CD1c-positive myeloid dendritic cell (primary cell): Measurements from ENCODE around the gene AGFG1.

Source experiments
- DNase-seq: peaks from one replicate; pipeline ENCODE4 v3.0.0-alpha.2; 2016; ENCODE audit errors: extremely low spot score

The AGFG1 gene

GRCh38 chr2:227471924-227472264 lies at the start of gene AGFG1:
Gene AGFG1 (plus strand): TSS chr2:227472156. CDS start chr2:227472422, 266 bp downstream.
- peak; percentile 93 for DNase-seq

DNA sequence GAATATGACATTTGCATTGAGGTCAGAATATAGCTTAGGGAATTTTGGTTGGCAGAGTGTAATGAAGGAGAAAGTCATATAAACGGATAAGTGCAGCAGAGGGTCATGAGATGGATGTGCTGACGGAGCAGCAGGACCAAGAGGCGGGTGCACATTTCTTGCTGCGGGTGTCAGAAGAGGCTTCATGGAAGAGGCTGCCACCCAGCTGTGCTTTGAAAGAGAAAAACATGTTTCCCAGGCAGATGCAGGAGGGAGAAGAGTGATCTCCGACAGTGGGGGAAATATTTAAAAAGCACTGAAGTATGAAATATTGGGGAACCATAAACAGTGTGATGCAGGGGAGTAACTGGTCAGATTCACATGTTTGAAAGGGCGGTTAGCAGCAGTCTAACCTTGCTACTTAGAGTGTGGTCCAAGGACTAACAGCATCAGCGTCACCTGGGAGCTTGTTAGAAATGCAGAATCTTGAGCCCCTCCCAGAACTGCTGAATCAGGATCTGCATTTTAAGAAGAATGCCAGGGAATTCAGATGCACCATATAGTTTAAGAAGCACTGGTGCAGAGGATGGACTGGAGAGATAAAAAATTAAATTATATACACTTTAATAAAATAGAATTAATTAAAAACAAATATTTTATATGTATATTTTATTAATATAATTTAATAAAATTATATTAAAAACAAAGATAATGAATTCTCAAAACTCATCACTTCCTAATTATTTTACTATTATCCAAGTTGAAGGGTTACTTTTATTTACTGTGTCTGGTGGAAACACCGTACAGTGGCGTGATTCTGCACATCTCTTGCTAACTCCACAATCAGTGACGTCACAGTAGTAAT lies 48.1 kb upstream of the AGFG1 start:
- DNase-seq, result no peak

DNA sequence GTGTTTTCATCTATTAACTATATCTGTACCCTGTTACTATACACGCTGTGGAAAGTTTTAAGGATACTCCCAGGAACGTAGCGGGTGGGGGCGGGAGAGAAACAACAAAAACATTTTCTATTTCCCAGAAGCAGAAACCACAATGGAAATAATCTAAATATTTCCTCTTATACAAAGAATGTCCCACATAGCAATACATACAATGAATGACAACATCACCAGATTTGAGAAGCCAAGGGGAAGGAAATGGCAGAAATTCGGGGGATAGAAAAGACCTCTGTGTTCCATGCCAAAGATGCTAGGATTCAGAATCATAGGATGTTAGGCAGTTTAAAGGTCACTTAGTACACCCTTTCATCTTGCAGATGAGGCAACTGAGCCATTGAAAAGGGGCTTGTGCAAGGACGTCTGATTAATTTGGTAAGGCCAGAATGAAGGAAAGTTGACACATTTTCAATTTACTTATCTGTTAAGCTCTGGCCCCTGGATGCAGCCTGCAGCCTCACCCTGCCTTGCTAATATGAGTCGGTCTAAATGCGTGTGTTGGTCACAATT lies 43.1 kb upstream of the AGFG1 start:
- no peak for DNase-seq

DNA sequence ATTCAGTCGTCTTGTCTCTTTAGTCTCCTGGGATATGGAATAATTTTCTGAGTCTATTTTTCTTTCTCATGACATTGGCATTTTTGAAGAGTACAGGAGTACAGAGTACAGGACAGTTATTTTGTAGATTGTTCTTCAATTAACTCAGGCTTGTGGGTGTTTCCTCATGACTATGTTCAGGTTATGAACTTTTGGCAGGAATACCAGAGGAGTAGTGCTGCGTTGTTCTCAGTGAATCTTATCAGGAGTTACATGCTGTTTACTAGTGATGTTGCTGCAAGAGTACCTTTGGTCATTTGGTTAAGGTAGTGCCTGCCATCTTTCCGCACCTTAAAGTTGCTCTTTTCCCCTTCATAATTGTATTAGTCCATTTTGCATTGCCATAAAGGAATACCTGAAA lies 41.3 kb upstream of the AGFG1 start:
- no peak for DNase-seq

- DNase-seq, result no peak
Measured at GRCh38 chr2:227433171-227433570, 38.8 kb upstream of the AGFG1 start.

DNA sequence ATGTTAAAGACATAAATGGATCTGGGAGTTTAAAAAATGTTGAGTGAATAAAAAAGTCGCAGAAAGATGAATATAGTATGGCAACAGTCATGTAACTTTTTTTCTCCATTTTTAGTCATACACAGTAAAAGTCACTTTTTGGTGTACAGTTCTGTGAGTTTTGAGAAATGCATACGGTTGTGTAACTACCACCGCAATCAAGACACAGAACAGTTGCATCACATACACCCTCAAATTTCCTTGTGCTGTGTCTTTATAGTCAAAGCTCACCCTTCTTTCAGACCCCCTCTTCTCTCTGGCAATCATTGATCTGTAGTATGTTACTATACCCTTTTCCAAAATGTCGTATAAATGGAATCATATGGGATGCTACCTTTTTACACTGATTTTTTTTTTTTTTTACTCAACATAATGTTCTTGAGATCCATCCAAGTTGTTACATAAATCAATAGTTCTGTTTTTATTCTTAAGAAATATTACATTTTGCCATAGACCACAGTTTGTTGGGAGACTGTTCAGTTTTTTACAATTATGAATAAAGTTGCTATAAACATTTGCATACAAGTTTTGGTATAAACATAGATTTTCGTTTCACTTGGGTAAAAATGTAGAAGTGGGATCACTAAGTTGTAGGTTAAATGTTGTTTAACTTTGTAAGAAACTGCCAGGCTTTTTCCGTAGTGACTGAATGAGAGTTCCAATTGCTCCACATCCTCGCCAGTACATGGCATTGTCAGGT lies 35.4 kb upstream of the AGFG1 start:
- peak; percentile 67 for DNase-seq

GRCh38 chr2:227439214-227439613 lies 32.7 kb upstream of the AGFG1 start:
- no peak for DNase-seq

GRCh38 chr2:227442639-227443038 lies 29.3 kb upstream of the AGFG1 start:
- DNase-seq, result no peak

GRCh38 chr2:227443889-227444568 lies 27.9 kb upstream of the AGFG1 start:
- DNase-seq, result no peak

DNA sequence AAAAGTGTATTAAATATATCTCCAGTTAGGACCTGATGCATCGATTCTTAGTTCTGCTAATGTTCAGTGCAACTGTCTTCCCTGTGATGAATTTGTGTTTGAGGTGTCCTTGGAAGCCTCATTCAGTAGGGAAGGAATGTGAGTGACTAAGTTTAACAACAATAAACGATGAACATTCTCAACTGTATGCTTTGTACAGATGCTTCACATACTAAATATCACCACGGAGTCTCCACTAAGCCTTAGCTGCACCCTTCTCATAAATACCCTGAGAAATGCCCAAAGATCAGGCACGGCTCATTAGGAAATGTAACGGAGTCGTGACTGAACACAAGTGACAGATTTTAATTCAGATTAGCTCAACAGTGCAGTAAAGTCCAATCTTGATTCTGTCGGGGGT lies 24.4 kb upstream of the AGFG1 start:
- no peak for DNase-seq

DNA sequence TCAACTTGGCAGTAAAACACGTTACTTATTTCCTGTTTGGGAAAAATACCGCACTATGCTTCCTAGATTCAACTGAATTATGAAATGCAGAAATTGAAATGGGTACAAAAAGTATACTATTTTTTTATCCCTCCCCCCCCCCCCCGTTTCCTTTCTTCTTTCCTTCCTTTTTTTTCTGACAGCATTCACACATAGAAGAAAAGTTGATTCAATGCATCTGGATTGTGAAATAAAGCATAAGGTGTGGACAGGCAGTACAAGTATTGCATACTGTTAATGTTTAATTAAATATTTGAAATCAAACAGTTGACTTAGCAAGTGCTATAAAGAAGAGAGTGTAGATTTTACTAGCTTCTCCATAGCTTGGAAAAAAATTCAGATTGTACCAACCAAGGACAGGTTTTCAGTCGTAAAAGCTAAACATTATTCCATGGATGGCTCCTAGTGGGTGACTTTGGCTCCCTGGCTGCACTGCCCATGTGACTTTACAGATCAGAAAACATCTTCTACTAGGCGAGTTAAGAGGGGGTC lies 21.6 kb upstream of the AGFG1 start:
- peak; percentile 37 for DNase-seq

DNA sequence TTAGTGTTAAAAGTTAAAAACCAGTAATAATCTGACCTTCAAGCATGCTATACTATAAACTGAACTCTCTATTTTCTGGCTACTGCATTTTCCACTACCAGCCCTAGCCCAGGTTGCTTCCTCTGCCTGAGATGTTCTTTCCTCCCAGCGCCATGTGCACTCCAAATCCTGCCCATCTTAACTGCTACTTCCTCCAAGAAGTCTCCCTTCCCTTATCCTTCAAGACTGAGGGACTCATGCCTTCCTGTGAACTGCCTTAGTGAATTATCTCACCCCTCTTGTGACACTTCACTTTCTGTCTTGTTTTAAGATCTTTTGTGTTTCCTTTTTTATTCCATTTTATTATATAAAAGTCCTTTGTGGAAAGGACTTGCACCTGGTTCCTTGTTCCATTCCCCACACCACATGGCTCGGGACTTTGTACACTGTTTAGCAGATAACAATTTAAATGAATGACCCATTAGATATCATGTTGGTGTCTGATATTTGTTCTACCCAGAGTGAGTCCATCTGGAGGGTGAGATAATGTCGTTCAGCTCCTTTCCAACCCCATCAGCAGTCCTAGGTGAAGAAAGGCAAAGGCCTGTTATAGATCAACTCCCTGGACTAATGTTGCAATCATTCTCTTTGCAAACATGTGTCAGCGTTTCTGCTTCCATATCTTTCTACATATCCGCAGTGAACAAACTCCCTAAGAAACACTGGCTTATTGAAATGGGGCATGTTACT lies 20.9 kb upstream of the AGFG1 start:
- peak; percentile 72 for DNase-seq

GRCh38 chr2:227451655-227451992 lies 20.3 kb upstream of the AGFG1 start:
- DNase-seq, result no peak

DNA sequence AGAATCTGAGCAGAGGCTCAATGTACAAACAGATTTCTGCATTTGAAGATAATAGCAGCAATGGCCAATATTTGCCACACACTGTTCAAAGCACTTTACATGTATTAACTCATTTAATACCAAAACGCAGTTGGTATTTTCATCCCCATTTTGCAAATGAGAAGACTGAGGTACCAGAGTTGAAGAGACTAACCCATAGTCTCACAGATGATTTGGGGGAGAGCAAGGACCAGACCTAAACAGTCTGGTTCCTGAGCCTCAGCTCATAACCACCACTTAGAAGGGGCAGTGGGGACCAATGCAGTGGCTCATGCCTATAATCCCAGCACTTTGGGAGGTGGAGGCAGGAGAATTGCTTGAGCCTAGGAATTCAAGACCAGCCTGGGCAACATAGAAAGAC lies 18.1 kb upstream of the AGFG1 start:
- DNase-seq, result no peak

DNA sequence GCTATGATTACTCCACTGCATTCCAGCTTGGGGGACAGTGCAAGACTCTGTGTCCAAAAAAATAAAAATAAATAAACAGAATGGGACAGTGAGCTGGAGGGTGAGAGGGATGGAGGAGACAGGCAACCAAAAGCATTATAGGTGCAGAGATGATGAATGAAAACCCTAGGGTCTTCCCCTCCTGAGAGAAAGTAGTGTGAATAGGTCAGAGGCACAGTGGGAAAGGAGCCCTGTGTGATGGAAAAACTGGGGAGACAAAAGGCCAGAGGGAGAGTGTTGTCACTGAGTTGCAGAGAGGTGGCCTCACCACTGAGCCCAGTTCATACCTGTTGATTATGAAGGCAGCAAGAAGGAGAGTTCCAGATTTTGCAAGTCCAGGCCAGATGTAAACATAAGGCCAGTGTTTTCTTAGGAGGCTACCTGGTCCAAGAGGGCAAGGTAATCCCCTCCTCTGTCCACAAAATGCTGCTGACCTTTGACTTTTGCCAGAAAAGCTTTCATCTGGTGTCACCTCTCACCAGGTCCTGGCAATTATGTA lies 17.6 kb upstream of the AGFG1 start:
- DNase-seq, result no peak

DNA sequence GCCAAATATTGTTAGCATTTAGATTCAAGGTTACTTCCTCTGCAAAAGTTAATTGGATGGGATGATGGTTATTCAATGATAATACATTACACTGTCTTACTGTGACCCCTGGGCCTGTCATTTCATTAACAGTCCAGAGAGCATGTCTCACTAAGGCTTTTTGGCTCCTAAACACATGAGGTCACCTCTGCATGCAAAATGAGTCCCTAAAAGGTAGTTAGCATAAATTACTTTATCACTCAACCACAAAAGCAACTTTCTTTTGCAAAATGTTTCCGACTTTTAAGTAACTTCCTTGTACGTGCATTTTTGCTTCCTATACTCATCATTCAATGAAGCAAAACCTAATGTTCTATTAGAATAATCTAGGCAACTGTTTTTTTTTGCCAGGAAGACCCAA lies 16.8 kb upstream of the AGFG1 start:
- no peak for DNase-seq

GRCh38 chr2:227456102-227456501 lies 15.9 kb upstream of the AGFG1 start:
- DNase-seq, result no peak

- DNase-seq, result peak; percentile 44
Measured at GRCh38 chr2:227456772-227457171, 15.2 kb upstream of the AGFG1 start.

GRCh38 chr2:227460070-227460485 lies 11.9 kb upstream of the AGFG1 start:
- DNase-seq, result peak; percentile 9

DNA sequence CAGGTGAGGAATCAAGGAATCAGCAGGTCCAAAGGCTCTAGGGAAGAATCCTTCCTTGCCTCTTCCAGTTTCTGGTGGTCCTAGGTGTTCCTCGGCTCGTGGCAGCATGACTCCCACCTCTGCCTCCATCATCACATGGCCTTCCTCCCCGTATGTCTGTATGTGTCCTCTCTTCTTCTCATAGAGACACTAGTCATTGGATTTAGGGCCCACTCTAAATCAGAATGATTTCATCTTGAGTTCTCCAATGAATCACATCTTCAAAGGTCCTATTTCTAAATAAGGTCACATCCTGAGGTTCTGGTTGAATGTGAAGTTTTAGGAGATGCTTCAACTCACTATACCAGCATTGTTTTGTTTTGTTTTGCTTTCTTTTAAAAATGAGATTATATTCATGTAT lies 11.1 kb upstream of the AGFG1 start:
- DNase-seq, result no peak

- DNase-seq, result no peak
Measured at GRCh38 chr2:227461811-227462461, 10.0 kb upstream of the AGFG1 start.
